Activated CD4-positive, alpha-beta memory T cell treated with anti-CD3 and anti-CD28 coated beads, Interleukin-2, amount 10 ng/mL, durations not matched to agents 7 days and 5 days (primary cell): Measurements from ENCODE around the gene ADGRF5. TPM values are rescaled to one million over a fixed set of nuclear protein-coding genes. Genes with fewer than 3 reads are reported as not detected.

Experiments used
- CTCF ChIA-PET: fragments of 350-600 bp; sonication (Branson Sonifier 250); formaldehyde crosslinking; loops from one replicate; lab custom pipeline; 2021; ENCODE audit warnings: antibody characterized with exemption, inconsistent platforms; lab: Charles Lee
- POLR2A ChIA-PET: fragments of 350-600 bp; sonication (Branson Sonifier 250); formaldehyde crosslinking; loops from one replicate; lab custom pipeline; 2021; ENCODE audit warnings: antibody characterized with exemption; lab: Charles Lee
- DNase-seq: peaks from one replicate; pipeline ENCODE4 v3.0.0-alpha.2; 2020
- H3K27ac Mint-ChIP-seq: one replicate; pipeline ENCODE4 v1.8.0; 2021; ENCODE audit warnings: mild to moderate bottlenecking, mixed read lengths
- H3K27me3 Mint-ChIP-seq: one replicate; pipeline ENCODE4 v1.8.0; 2021; ENCODE audit warnings: mixed read lengths
- H3K36me3 Mint-ChIP-seq: one replicate; pipeline ENCODE4 v1.8.0; 2021; ENCODE audit warnings: low read depth, mixed read lengths
- H3K4me1 Mint-ChIP-seq: one replicate; pipeline ENCODE4 v1.8.0; 2021; ENCODE audit warnings: mixed read lengths
- H3K4me3 Mint-ChIP-seq: one replicate; pipeline ENCODE4 v1.8.0; 2021; ENCODE audit warnings: mild to moderate bottlenecking, mixed read lengths
- H3K9me3 Mint-ChIP-seq: one replicate; pipeline ENCODE4 v1.8.0; 2021; ENCODE audit warnings: mixed read lengths
- total RNA-seq, 2 experiments: library from RNA; stranded (reverse); gene quantifications; one replicate each; pipeline ENCODE4 v1.2.3, GENCODE V29; 2021

Gene ADGRF5
- total RNA-seq, 2 experiments from 2014 or later: not detected

- H3K27ac Mint-ChIP-seq: no peak overlapping the region
- no peaks in the 10 kb centered on the region for H3K4me1 Mint-ChIP-seq
- peaks cover 4% of the 10 kb centered on the region for H3K9me3 Mint-ChIP-seq
- H3K27me3 Mint-ChIP-seq: no peaks in the 10 kb centered on the region
- POLR2A ChIA-PET: no interaction called here
- no peaks in the 10 kb centered on the region for H3K36me3 Mint-ChIP-seq
- CTCF ChIA-PET: no interaction called here
- DNase-seq: no peak
- H3K4me3 Mint-ChIP-seq: no peak overlapping the region
Observed at GRCh38 chr6:46923476-46923875, 1.7 kb upstream of the ADGRF5 start.

- CTCF ChIA-PET: no interaction called here
- Mint-ChIP-seq H3K27me3 (no peaks in the 10 kb centered on the region), H3K36me3 (no peaks in the 10 kb centered on the region), H3K9me3 (peaks cover 2% of the 10 kb centered on the region), H3K4me3 (no peak overlapping the region), H3K27ac (no peak overlapping the region), H3K4me1 (no peaks in the 10 kb centered on the region)
- DNase-seq: no peak
- POLR2A ChIA-PET: interaction anchor here (1.0 kb wide), 1 partner anchor 29 kb away, joined by 4 read pairs; no protein-coding TSS in a partner anchor
Observed at GRCh38 chr6:46921059-46921458, 679 bp downstream of the ADGRF5 start.

- ChIA-PET CTCF (no interaction called here), POLR2A (no interaction called here)
- no peaks in the 10 kb centered on the region for H3K9me3 Mint-ChIP-seq
- H3K27me3 Mint-ChIP-seq: no peaks in the 10 kb centered on the region
- no peak for DNase-seq
- no peaks in the 10 kb centered on the region for H3K36me3 Mint-ChIP-seq
- no peak overlapping the region for H3K27ac Mint-ChIP-seq
- no peaks in the 10 kb centered on the region for H3K4me1 Mint-ChIP-seq
- H3K4me3 Mint-ChIP-seq: no peak overlapping the region
Observed at GRCh38 chr6:46918806-46919205, 2.9 kb downstream of the ADGRF5 start.

- Mint-ChIP-seq H3K4me1 (no peaks in the 10 kb centered on the region), H3K27me3 (no peaks in the 10 kb centered on the region), H3K36me3 (no peaks in the 10 kb centered on the region), H3K4me3 (no peak overlapping the region), H3K27ac (no peak overlapping the region), H3K9me3 (no peaks in the 10 kb centered on the region)
- no peak for DNase-seq
- POLR2A ChIA-PET: no interaction called here
- CTCF ChIA-PET: no interaction called here
Observed at GRCh38 chr6:46917002-46917545, 4.7 kb downstream of the ADGRF5 start.

GRCh38 chr6:46915866-46916265 lies 5.9 kb downstream of the ADGRF5 start:
- H3K27ac Mint-ChIP-seq: no peak overlapping the region
- no peaks in the 10 kb centered on the region for H3K9me3 Mint-ChIP-seq
- ChIA-PET CTCF (no interaction called here), POLR2A (no interaction called here)
- no peak for DNase-seq
- H3K36me3 Mint-ChIP-seq: no peaks in the 10 kb centered on the region
- no peaks in the 10 kb centered on the region for H3K27me3 Mint-ChIP-seq
- H3K4me1 Mint-ChIP-seq: no peaks in the 10 kb centered on the region
- no peak overlapping the region for H3K4me3 Mint-ChIP-seq

GRCh38 chr6:46915380-46915779 lies 6.4 kb downstream of the ADGRF5 start:
- Mint-ChIP-seq H3K4me1 (no peaks in the 10 kb centered on the region), H3K36me3 (no peaks in the 10 kb centered on the region), H3K9me3 (no peaks in the 10 kb centered on the region), H3K4me3 (no peak overlapping the region), H3K27me3 (no peaks in the 10 kb centered on the region), H3K27ac (no peak overlapping the region)
- no peak for DNase-seq
- ChIA-PET CTCF (no interaction called here), POLR2A (no interaction called here)

- ChIA-PET POLR2A (no interaction called here), CTCF (no interaction called here)
- no peaks in the 10 kb centered on the region for H3K9me3 Mint-ChIP-seq
- no peak for DNase-seq
- no peak overlapping the region for H3K4me3 Mint-ChIP-seq
- no peaks in the 10 kb centered on the region for H3K27me3 Mint-ChIP-seq
- H3K36me3 Mint-ChIP-seq: no peaks in the 10 kb centered on the region
- H3K4me1 Mint-ChIP-seq: no peaks in the 10 kb centered on the region
- no peak overlapping the region for H3K27ac Mint-ChIP-seq
Observed at GRCh38 chr6:46914279-46914810, 7.4 kb downstream of the ADGRF5 start.

- H3K36me3 Mint-ChIP-seq: no peaks in the 10 kb centered on the region
- POLR2A ChIA-PET: interaction anchor here (0.6 kb wide), 2 partner anchors 11 to 347 kb away, joined by 3 to 6 read pairs; no protein-coding TSS in a partner anchor
Observed at GRCh38 chr6:46909371-46909770, 12.4 kb downstream of the ADGRF5 start.

GRCh38 chr6:46906776-46907175 lies 15.0 kb downstream of the ADGRF5 start:
- ChIA-PET POLR2A (no interaction called here), CTCF (no interaction called here)
- Mint-ChIP-seq H3K36me3 (no peaks in the 10 kb centered on the region), H3K27ac (no peak overlapping the region), H3K4me1 (no peaks in the 10 kb centered on the region), H3K4me3 (no peak overlapping the region), H3K9me3 (no peaks in the 10 kb centered on the region), H3K27me3 (no peaks in the 10 kb centered on the region)
- no peak for DNase-seq

More at GRCh38 chr6:46909371-46909770, 12.4 kb downstream of the ADGRF5 start:
- CTCF ChIA-PET: no interaction called here
- no peak for DNase-seq
- no peak overlapping the region for H3K27ac Mint-ChIP-seq
- no peaks in the 10 kb centered on the region for H3K9me3 Mint-ChIP-seq
- no peaks in the 10 kb centered on the region for H3K4me1 Mint-ChIP-seq
- H3K4me3 Mint-ChIP-seq: no peak overlapping the region
- no peaks in the 10 kb centered on the region for H3K27me3 Mint-ChIP-seq

- Mint-ChIP-seq H3K27ac (no peak overlapping the region), H3K4me1 (no peaks in the 10 kb centered on the region), H3K36me3 (no peaks in the 10 kb centered on the region), H3K9me3 (no peaks in the 10 kb centered on the region), H3K4me3 (no peak overlapping the region), H3K27me3 (no peaks in the 10 kb centered on the region)
- ChIA-PET POLR2A (no interaction called here), CTCF (no interaction called here)
- no peak for DNase-seq
Observed at GRCh38 chr6:46904117-46904516, 17.6 kb downstream of the ADGRF5 start.

GRCh38 chr6:46903175-46903574 lies 18.6 kb downstream of the ADGRF5 start:
- ChIA-PET POLR2A (no interaction called here), CTCF (no interaction called here)
- Mint-ChIP-seq H3K9me3 (no peaks in the 10 kb centered on the region), H3K27me3 (no peaks in the 10 kb centered on the region), H3K27ac (no peak overlapping the region), H3K36me3 (no peaks in the 10 kb centered on the region), H3K4me1 (no peaks in the 10 kb centered on the region), H3K4me3 (no peak overlapping the region)
- DNase-seq: no peak

GRCh38 chr6:46901882-46902314 lies 19.8 kb downstream of the ADGRF5 start:
- H3K27me3 Mint-ChIP-seq: no peaks in the 10 kb centered on the region
- no peak overlapping the region for H3K4me3 Mint-ChIP-seq
- H3K36me3 Mint-ChIP-seq: no peaks in the 10 kb centered on the region
- no peak for DNase-seq
- H3K9me3 Mint-ChIP-seq: no peaks in the 10 kb centered on the region
- POLR2A ChIA-PET: no interaction called here
- no peaks in the 10 kb centered on the region for H3K4me1 Mint-ChIP-seq
- no peak overlapping the region for H3K27ac Mint-ChIP-seq
- CTCF ChIA-PET: no interaction called here

GRCh38 chr6:46900266-46900665 lies 21.5 kb downstream of the ADGRF5 start:
- DNase-seq: no peak
- Mint-ChIP-seq H3K36me3 (no peaks in the 10 kb centered on the region), H3K4me1 (no peaks in the 10 kb centered on the region), H3K9me3 (no peaks in the 10 kb centered on the region), H3K27me3 (no peaks in the 10 kb centered on the region), H3K4me3 (no peak overlapping the region), H3K27ac (no peak overlapping the region)
- CTCF ChIA-PET: no interaction called here
- POLR2A ChIA-PET: no interaction called here

GRCh38 chr6:46899659-46900058 lies 22.1 kb downstream of the ADGRF5 start:
- Mint-ChIP-seq H3K27me3 (no peaks in the 10 kb centered on the region), H3K4me1 (no peaks in the 10 kb centered on the region), H3K36me3 (no peaks in the 10 kb centered on the region), H3K4me3 (no peak overlapping the region), H3K27ac (no peak overlapping the region), H3K9me3 (no peaks in the 10 kb centered on the region)
- ChIA-PET POLR2A (no interaction called here), CTCF (no interaction called here)
- no peak for DNase-seq
